IMR-90 (cell line): Measurements from ENCODE around the gene MRGPRF.

Source experiments
- CTCF ChIP-seq: conservative IDR thresholded peaks from 2 replicates; pipeline ENCODE4 v1.5.1; 2012; ENCODE audit warnings: mild to moderate bottlenecking, low read depth, low read length, improper control_type of control experiment
- ELK1 ChIP-seq: fragments of 150-350 bp; IDR thresholded peaks from 2 replicates; pipeline ENCODE4 v1.6.1; 2016; ENCODE audit warnings: low read depth, mild to moderate bottlenecking, low read length, moderate library complexity, borderline replicate concordance
- FOS ChIP-seq: fragments of 150-350 bp; IDR thresholded peaks from 2 replicates; pipeline ENCODE4 v1.6.1; 2016; ENCODE audit warnings: low read depth, low read length
- POLR2A ChIP-seq: IDR thresholded peaks from 2 replicates; pipeline ENCODE4 v1.6.1; 2012; ENCODE audit warnings: mild to moderate bottlenecking, low read depth, low read length
- RAD21 ChIP-seq: IDR thresholded peaks from 2 replicates; pipeline ENCODE4 v1.6.1; 2012; ENCODE audit warnings: low read length, improper control_type of control experiment
- RCOR1 ChIP-seq: IDR thresholded peaks from 2 replicates; pipeline ENCODE4 v1.6.1; 2012; ENCODE audit warnings: mild to moderate bottlenecking, low read length, improper control_type of control experiment; ENCODE audit not compliant: insufficient replicate concordance
- USF2 ChIP-seq: fragments of 150-350 bp; IDR thresholded peaks from 2 replicates; pipeline ENCODE4 v1.6.1; 2017; ENCODE audit warnings: mild to moderate bottlenecking, antibody characterized with exemption, low read length, low read depth

GRCh38 chr11:68976095-68976494 lies 37.0 kb downstream of the MRGPRF start:
- no peak for TF ChIP-seq CTCF
- TF ChIP-seq POLR2A, result no peak
- no peak for TF ChIP-seq RAD21
- no peak for TF ChIP-seq ELK1
- no peak for TF ChIP-seq FOS
- no peak for TF ChIP-seq USF2
- no peak for TF ChIP-seq RCOR1
